Islet precursor cell (in vitro differentiated cells): ENCODE results near the gene ATOX1.
"Not testable (repeated sequence)": the region's sequence is repeated elsewhere in the genome, so short reads cannot be mapped to it uniquely, and the experiment has no call there.

Source experiments
- DNase-seq: peaks from one replicate; pipeline ENCODE4 v3.0.0-alpha.2; 2018

Gene ATOX1

GRCh38 chr5:151729597-151729996 lies 28.8 kb downstream of the ATOX1 start:
- DNase-seq, result peak; percentile 80

GRCh38 chr5:151724360-151724759 lies 34.1 kb downstream of the ATOX1 start:
- peak; percentile 28 for DNase-seq

GRCh38 chr5:151722546-151722945 lies 35.9 kb downstream of the ATOX1 start:
- no peak for DNase-seq

GRCh38 chr5:151721812-151722391 lies 36.5 kb downstream of the ATOX1 start:
- peak; percentile 1 for DNase-seq

- peak; percentile 35 for DNase-seq
These were observed 37.3 kb downstream of the ATOX1 start for GRCh38 chr5:151721087-151721646.

- DNase-seq, result peak; percentile 1
These were observed 38.2 kb downstream of the ATOX1 start for GRCh38 chr5:151720215-151720614.

GRCh38 chr5:151719228-151720000 lies 39.0 kb downstream of the ATOX1 start:
- DNase-seq, result peak; percentile 54

- peak; percentile 64 for DNase-seq
These were observed 39.8 kb downstream of the ATOX1 start for GRCh38 chr5:151718646-151719045.

- peak; percentile 50 for DNase-seq
These were observed 40.3 kb downstream of the ATOX1 start for GRCh38 chr5:151718153-151718552.

GRCh38 chr5:151717416-151717815 lies 41.0 kb downstream of the ATOX1 start:
- DNase-seq, result peak; percentile 37

GRCh38 chr5:151709109-151709735 lies 49.2 kb downstream of the ATOX1 start:
- peak; percentile 34 for DNase-seq

GRCh38 chr5:151708126-151708525 lies 50.3 kb downstream of the ATOX1 start:
- DNase-seq, result peak; percentile 68

GRCh38 chr5:151707567-151707966 lies 50.9 kb downstream of the ATOX1 start:
- DNase-seq, result peak; percentile 52

- DNase-seq, result no peak
These were observed 51.5 kb downstream of the ATOX1 start for GRCh38 chr5:151706906-151707305.

GRCh38 chr5:151703780-151704179 lies 54.7 kb downstream of the ATOX1 start:
- no peak for DNase-seq

GRCh38 chr5:151703227-151703626 lies 55.2 kb downstream of the ATOX1 start:
- peak; percentile 37 for DNase-seq

GRCh38 chr5:151700820-151701219 lies 57.6 kb downstream of the ATOX1 start:
- DNase-seq, result peak; percentile 21

GRCh38 chr5:151700296-151700695 lies 58.1 kb downstream of the ATOX1 start:
- DNase-seq, result peak; percentile 19

- peak; percentile 98 for DNase-seq
These were observed 59.1 kb downstream of the ATOX1 start for GRCh38 chr5:151699071-151699901.

GRCh38 chr5:151698081-151698480 lies 60.4 kb downstream of the ATOX1 start:
- DNase-seq, result not testable (repeated sequence)

GRCh38 chr5:151697452-151697851 lies 61.0 kb downstream of the ATOX1 start:
- DNase-seq, result peak; percentile 52

- DNase-seq, result peak; percentile 98
These were observed 61.9 kb downstream of the ATOX1 start for GRCh38 chr5:151696470-151697061.
